ENCODE measurements around the gene SPTBN1.

Gene SPTBN1

DNA sequence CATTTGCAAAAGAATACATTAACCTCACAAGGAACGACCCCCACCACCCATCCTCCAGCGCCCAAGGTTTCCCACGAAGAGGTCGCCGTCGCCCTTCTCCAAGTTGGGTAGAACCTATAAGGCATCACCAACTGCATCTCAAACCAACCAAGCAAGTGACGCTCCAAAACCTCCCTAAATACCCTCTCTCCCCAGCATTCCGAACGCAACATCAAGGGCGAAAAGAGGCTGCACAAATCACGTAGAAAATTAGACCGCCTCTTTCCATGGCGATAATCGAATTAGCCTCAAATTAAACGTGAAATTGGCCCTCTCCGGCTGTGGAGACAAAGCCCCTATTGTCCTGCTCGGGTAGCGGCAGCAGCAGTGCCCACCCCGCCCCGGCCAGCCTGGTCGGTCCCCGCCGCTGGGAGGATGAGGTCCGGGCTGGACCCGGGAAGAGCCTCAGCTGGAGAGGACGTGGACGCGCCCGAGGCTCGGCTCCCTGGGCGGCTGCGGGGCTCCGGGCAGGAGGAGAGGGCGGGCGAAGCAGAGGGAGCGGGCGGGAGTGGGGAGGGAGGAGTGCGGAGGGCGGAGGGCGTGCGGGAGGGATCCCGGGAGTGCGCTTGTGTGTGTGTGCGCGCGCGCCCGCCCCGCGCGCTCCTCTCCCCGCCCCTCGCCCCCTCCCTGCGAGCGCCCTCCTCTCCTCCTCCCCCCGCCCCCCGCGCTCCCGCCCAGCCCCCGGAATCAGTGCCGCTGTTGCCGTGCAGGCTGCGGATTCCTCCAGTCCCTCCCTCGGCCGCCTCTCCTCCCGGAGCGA is at the start of gene SPTBN1:
Gene SPTBN1, plus strand, starts transcription at position 765 of the 799 bp plus-strand sequence. CDS start 70,092 bp downstream, outside the sequence.
- DNase-seq: peak in 55 of 56 donors; percentile 62 to 97 (median 92)

DNA sequence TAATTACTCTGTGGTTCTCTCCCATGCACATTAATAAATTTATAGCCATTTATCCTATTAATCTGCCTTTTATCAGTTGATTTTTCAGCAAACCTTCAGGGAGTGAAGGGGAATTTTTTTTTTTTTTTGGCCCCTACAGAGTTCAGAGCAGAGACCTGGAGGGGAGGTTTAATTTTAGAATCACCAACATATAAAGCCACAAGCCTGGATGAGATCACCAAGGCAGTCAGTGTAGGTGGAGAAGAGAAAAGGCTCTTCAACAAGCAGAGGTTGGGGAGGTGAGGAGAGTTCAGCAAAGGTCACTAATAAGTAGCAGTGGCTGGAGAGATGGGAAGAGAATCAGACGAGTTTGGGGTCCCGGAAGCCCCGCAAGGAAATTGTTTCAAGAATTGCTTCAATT is 48.4 kb upstream of the SPTBN1 start:
- DNase-seq: no peak

DNA sequence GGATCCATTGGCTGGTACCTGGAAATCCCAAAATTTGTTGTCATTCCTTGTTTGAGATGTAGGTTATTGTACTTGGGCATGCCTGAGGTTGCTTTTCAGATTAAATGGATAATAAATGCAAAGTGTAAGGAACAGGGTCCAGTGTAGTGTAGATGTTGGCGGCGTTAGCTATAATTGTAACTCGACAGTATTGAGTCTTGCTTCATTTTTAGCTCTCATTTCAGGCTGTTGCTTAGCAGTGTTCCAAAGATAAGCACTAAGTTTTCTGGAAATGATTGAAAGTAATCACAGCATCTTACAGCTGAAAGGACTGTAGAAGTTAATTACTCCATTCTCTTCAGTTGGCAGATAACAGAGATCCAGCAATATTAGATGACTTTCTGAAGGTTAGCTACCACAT is 47.8 kb upstream of the SPTBN1 start:
- DNase-seq: no peak

DNA sequence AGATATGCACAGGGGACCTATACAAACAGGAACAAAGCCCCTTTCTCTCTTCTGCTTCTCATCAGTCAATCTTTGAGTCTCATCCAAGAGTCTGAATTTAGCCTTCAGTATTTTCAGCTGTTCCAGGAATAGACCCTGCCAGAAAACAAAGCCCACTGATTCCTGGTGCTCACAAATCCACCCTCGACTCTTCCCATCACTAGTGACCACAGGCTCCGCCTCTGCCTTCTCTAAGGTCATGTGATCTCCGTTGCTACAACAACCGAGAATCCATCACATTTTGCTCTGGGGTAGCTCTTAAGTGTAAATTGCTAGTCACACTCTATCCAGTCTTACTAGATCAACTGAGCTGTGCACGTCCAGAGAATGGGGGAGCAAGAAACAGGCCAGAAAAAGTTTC is 46.4 kb upstream of the SPTBN1 start:
- DNase-seq: peak in 46 of 56 donors; percentile 5 to 81 (median 40)

DNA sequence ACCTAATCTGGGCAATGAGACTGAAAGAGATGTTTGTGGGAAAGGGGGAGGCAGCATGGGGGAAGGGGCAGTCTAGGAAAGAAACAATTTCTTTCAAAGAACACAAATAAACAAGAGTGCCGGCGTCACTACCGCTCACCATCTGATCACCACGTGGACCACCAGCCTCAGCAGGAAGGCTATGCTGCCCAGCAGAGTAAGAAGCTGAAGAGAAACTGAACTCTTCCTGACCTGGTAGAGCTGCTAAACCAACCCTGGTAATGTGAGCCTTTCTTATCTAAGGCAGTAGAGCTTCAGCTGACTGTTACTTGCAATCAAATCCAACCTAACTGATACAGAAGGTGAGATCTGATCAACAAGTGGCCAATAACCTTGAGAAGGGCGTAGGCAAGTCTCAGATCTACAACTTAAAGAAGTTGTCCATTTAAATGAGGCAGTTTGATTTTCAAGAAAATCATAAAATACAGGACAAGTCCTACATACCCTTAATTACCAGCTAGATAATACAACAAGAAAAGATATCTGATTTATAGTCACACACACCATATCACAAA is 44.2 kb upstream of the SPTBN1 start:
- no peak for DNase-seq

DNA sequence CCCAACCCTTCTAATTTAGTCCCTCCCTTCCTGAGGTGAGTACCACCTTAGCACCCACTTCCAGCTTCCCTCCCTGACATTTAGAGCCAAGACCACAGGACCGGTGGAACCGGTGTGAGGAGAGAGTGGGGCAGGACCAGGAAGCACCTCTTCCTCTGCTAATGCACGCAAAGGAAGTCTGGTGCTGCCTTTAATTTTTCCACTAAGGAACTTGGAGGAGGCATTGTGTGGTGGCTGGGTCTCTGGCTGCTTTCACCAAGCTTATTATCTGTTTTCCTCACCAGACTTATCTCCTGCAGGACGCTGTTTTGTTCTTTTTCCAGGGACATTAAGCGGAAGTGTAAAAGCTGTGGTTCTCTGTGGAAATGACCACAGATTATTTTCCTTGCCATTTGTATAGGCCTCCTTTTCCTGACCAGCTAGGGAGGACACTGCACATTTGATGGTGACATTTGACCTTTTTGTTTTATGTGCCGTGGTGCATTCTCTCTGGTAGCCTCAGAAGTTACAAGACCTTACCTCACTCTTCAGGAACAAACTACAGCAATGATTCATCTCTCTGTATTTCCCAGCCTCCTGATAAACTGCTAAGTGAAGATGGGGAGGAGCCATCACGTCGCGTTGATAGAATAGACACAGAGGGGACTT is 39.8 kb upstream of the SPTBN1 start:
- DNase-seq: no peak

DNA sequence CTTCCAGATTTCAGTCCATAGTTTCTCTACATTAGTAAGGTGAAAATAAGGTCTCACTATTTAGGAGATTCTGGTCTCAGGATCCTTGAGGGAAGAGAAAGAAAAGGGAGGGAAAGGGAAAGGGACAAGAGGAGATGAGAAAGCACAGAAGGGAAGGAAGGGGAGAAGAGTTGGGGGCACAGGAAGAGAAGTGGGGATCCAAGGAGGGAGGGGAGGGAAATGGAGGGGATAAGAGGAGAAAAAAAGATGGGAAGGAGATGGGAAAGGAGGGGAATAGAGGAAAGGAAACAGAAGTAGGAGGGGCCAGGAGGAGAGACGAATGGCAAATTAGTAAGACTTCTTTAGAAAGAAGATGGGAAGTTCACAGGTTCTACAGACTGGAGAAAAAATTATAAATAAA is 39.2 kb upstream of the SPTBN1 start:
- no peak for DNase-seq

DNA sequence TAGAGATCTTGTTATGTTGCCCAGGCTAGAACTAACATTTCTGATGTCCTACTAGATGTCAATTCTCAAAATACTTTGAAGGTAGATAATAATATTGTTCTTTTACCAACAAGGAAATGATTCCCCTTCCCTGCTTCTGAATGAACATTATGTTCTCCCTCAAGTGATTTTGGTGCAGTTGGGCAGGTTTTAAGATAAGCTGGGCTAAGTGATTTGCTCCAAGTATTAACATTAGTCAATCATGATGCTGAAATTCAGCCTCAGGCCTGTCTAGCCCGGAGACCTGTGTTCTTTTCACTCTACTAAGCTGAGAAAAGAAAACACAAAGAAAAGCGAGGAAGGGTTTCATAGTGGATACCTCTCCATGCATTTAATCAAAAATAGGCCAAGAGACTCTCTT is 38.5 kb upstream of the SPTBN1 start:
- no peak for DNase-seq

DNA sequence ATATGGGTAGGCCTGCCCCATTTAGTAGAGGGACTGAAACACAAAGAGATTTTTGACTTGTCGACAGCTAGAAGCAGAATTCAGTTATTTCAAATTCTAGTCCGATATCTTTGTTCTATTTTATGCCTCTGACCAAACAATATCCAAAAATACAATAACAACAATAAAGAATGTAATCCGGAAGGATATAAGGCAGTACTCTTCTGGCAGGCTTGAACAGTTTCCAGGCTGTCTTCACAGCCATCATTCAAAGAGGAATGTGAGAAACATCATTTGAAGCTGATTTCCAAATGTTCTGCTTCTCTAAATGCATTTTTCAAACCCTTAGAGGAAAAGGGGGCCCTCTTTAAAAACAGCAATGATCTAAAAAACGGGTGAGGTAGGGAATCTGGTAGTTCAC is 36.7 kb upstream of the SPTBN1 start:
- no peak for DNase-seq

DNA sequence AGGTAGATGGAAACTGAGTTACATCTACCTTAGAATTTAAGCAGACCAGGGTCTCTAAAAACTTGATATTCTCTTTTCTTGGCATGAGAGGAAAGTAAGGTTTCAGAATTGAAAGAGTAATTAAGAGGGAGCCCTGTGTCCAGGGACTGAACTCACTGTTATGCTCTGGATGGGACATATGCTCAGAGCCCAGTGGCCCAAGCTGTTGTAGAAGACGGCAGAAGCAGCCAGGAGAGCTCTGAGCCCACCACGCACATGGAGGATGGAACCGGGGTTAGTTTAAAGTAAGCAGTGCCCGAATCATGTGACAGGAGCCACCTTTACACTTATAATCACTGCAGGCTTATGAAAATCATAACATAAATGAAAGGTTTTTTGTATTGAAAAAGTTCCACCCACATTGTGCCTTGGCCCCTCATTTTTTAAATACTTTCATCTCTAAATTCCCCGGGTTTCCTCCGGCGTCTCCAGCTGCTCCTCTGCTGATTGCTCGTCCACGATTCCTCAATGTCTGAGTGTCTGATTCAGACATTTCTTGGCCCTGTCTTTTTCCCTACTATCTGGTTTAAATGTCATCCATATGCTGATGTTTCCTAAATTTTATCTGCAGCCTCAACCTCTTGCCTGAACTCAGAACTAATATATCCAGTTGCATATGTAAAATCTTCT is 36.1 kb upstream of the SPTBN1 start:
- DNase-seq: no peak

DNA sequence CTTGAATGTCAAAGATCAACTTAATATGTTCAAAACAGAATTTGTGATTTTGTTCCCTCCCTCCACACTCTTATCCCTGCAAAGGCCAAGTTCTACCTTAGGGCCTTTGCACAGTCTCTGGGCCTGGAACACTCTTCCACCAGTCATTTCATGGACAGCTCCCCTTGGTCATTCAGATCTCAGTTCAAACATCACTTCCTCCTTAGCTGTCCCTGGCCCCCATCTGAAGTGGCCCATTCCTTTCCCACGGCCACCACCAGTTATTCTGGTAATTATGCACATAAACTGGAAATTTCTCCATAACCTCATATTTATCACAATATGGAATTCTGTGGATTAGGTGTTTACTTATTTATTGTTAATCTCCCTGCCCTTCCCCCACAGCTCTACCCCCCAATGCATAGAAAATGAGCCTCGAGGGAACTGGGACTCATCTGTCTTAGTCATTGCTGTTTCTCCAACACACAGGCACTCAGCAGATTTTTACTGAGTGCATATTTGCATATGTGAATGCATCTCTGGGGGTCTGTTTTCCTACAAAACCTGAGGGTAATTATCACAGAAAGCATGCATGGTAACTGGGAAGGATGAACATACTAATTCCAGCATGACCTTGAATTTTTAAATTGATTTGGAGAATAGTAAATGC is 35.5 kb upstream of the SPTBN1 start:
- no peak for DNase-seq

DNA sequence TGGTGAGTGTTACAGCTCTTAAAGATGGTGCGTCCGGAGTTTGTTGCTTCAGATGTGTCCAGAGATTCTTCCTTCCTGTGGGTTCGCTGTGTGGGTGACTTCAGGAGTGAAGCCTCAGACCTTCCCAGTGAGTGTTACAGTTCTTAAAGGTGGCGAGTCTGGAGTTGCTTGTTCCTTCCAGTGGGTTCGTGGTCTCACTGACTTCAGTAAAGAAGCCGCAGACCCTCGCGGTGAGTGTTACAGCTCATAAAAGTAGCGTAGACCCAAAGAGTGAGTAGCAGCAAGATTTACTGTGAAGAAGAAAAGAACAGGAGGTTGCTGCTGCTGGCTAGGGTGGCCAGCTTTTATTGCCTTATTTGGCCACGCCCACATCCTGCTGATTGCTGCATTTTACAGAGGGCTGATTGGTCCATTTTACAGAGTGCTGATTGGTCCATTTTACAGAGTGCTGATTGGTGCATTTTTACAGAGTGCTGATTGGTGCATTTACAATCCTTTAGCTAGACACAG is 34.0 kb upstream of the SPTBN1 start:
- no peak for DNase-seq

DNA sequence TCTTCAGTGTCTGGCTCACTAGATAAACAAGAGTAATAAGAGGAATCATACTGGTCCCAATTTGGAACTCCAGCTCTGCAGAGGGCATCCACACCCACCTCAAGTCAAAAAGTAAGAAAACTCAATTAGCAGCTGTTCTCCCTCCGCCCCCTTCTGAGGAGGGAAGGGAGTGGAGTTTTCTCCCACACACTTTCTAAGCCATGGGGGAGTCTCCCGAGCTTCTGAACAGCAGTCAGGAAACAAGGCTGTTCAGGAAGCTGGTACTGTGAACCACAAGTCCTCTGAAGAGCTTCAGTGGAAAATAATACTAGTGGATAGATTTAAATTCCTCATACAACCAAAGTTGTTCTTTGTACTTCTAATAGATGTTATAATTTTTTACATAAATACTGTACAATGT is 32.9 kb upstream of the SPTBN1 start:
- peak in 3 of 56 donors; percentile 6 to 17 (median 9) for DNase-seq

DNA sequence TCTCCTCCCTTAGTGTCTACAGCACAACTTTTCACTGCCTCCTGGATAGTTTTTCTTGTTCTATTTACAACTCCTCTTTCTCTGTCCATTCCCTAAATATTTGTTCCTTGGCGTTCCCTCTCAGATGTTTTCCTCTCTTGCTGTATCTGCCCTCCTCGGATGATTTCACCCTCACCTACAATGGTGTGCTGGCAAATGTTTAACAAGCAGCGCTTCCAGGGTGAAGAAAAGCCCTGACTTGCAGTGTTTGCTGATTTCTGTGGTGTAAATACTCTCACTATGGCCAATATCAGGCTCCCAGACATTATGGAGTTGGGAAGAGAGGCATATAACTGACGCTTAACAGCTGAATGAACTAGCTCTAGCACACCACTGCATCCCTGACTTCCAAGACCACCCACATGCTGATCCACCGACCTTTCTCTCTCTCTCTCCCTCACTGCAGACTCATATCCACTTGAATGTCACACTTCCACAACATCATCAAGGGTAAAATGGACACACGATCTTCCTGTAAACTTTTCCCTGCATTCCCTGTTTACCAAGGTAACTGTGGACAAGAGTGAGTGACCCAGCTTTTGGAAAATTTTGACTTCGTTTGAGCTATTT is 31.5 kb upstream of the SPTBN1 start:
- no peak for DNase-seq

DNA sequence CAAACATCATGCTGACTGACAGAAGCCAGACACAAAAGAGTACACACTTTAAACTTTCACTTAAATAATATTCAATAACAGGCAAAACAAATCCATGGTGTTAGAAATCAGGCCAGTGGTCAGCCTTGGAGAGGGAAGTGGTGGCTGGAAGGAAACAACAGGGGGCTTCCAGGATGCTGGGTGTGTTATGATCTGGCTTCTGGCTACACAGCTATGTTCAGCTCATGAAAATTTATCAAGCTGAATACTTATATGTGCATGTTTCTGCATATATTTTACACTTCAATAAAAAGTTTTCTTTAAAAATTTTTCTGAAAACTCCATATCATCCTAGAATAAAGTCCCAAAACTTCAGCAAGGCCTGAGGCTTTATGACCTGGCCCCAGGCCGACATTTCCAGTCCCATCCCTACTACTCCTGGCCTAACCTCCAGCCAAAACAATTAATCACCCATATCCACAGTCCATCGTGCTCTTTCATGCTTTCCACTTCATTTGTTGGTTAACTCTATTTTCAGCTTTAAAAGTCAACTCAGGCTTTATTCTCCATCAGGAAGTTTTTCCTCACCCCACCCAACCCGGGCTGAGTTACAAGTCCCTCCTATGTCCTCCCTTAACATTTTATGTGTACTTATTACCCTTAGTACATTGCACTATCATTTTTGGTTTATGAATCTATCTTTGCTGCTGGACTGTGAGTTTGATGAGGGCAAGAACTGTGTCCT is 27.9 kb upstream of the SPTBN1 start:
- DNase-seq: no peak

DNA sequence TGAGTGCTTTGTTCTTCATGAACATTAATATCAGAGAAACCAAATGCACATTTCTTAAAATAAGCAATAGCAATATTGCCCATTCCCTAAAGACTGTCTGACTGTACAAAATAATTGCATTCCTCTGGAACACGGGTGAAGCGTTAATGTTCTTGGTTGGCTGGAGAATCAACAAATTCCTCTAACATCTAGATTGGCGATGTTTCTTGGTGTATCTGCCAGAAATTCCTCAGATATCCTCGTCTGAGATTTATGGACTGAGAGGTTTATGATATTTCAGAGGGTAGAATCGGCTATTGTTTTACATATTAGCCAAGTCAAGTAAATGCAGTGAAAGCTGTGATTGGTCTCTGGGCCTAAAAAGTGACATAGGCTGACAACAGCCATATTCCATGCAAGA is 27.1 kb upstream of the SPTBN1 start:
- DNase-seq: no peak

DNA sequence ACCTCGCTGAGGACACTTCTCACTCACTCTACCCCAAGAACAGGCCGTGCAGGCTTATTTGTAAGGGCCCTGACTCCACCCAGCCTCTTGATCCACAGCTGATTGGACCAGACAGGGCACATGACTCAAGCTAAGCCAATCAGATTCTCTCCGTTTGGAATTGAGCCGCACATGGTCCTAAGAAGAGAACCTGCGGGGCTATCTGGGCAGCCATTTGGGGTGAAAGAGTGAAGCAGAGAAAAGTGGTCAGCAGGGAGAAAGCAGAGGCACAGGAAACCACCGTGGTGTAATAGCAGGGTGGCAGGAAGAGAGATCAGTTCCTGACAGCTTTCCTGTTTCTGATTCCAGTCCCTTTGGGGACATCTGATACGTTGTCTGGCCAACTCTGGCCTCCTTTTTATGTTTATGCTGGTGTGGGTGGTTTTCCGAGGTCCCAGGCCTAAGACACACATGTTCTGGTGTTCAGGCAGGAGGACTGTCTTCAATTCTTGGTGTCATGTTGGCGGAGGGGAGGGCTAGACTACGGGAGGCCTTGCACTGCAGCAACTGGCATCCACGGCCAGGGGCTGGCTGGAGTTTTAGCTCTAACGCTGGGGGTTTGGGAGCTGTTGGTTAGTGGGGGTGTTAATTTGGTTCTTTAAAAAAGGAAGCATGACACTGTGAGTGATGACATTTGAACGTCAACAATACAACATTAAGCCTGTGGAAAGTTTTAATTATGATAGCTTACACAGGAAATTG is 26.1 kb upstream of the SPTBN1 start:
- DNase-seq: no peak

DNA sequence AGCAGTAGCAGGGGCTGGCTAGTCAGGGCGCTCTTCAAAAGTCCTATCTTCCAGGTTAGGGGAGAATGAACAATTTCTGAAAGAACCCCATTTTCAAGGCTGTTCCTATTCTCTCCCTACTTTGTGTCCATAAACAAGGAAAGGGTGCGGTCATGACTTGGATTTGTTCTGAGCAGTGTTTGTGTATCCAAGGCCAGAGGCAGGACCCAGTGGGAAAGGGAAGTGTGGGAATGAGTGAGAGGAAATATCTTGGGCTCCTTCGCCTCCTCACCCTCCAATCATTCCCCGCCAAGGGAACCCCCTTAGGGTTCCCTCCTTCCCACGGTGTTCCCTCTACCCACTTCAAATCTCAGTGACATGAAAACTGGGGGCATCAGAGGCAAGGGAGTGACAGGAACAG is 25.5 kb upstream of the SPTBN1 start:
- DNase-seq: no peak

DNA sequence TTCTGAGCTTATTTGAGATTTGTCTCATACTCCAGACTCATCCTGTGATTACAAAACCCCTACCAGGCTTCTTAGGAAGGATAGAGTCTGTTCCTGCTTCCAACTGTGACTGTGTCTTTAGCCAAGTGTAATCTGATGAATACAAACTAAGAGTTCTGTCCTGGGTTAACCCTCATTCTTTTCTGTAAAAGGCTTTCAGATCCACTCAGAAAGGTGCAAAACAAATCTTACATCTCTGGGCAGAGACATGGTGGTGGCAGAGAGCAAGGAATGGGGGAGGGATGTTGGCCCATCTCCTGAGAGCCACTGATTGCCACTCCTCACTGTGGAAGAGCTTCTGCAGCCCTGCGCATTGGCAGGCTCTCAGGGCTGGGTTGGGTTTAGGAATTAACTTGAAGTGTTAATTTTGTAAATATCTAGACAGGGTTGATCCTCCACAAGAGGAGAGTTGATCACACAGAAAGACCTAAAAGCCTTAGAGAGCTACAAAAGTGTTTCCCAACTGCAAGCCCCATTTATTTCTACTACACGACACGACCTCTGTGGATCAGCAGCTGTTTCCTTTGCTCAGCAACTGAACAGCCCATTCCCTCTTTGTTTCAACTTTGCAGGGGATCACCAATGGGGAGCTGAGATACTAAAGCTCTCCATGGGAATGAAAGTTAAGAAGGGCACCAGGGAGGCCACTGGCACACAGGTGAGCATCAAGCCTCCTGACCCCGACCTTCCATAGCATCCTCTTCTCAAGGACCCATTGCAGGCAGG is 23.7 kb upstream of the SPTBN1 start:
- DNase-seq: peak in 12 of 56 donors; percentile 10 to 41 (median 20)

All from amygdala (tissue), 56 donors.